Neural crest cell (in vitro differentiated cells): ENCODE data around the gene RMND5B. TPM values are rescaled to one million over a fixed set of nuclear protein-coding genes. Genes with fewer than 3 reads are reported as not detected.

Experiments used
- DNase-seq: peaks from one replicate; pipeline ENCODE4 v3.0.0; 2021; ENCODE audit warnings: low read depth, mixed read lengths, low spot score
- H3K27ac Mint-ChIP-seq: one replicate; pipeline ENCODE4 v1.8.0; 2021; ENCODE audit warnings: mild to moderate bottlenecking, mixed read lengths; ENCODE audit not compliant: unreplicated experiment
- H3K27me3 Mint-ChIP-seq: 2 replicates; pipeline ENCODE4 v1.8.0; 2021; ENCODE audit warnings: low read depth, mild to moderate bottlenecking, mixed read lengths
- H3K36me3 Mint-ChIP-seq: 2 replicates; pipeline ENCODE4 v1.8.0; 2021; ENCODE audit warnings: low read depth, mild to moderate bottlenecking, mixed read lengths
- H3K4me1 Mint-ChIP-seq: 2 replicates; pipeline ENCODE4 v1.8.0; 2021; ENCODE audit warnings: mixed read lengths
- H3K4me3 Mint-ChIP-seq: one replicate; pipeline ENCODE4 v1.8.0; 2021; ENCODE audit warnings: mild to moderate bottlenecking, mixed read lengths
- H3K9me3 Mint-ChIP-seq: 2 replicates; pipeline ENCODE4 v1.8.0; 2021; ENCODE audit warnings: mixed read lengths
- total RNA-seq: library from RNA; stranded (reverse); gene quantifications from 2 replicates; pipeline ENCODE4 v1.2.1, GENCODE V29; 2021
- TF ChIP-seq, protein P1 (sequence below): fragments of 200-600 bp; sonication (generic); conservative IDR thresholded peaks from 2 replicates; pipeline ENCODE4 v1.5.0; 2021; ENCODE audit warnings: antibody characterized with exemption, mild to moderate bottlenecking

The RMND5B gene
- total RNA-seq, 1 donor from 2014 or later = 43.5 TPM

GRCh38 chr5:178106086-178106485, 24.7 kb upstream of the RMND5B start:
- DNase-seq = no peak
- peaks cover 8% of the 10 kb centered on the region for H3K4me1 Mint-ChIP-seq
- no peak overlapping the region for H3K4me3 Mint-ChIP-seq
- no peak overlapping the region for H3K27ac Mint-ChIP-seq
- H3K36me3 Mint-ChIP-seq = no peaks in the 10 kb centered on the region
- peaks cover 13% of the 10 kb centered on the region for H3K27me3 Mint-ChIP-seq
- TF ChIP-seq, protein P1, sequence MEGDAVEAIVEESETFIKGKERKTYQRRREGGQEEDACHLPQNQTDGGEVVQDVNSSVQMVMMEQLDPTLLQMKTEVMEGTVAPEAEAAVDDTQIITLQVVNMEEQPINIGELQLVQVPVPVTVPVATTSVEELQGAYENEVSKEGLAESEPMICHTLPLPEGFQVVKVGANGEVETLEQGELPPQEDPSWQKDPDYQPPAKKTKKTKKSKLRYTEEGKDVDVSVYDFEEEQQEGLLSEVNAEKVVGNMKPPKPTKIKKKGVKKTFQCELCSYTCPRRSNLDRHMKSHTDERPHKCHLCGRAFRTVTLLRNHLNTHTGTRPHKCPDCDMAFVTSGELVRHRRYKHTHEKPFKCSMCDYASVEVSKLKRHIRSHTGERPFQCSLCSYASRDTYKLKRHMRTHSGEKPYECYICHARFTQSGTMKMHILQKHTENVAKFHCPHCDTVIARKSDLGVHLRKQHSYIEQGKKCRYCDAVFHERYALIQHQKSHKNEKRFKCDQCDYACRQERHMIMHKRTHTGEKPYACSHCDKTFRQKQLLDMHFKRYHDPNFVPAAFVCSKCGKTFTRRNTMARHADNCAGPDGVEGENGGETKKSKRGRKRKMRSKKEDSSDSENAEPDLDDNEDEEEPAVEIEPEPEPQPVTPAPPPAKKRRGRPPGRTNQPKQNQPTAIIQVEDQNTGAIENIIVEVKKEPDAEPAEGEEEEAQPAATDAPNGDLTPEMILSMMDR = no peak
- no peaks in the 10 kb centered on the region for H3K9me3 Mint-ChIP-seq

GRCh38 chr5:178106556-178107239, 24.1 kb upstream of the RMND5B start:
- no peak for DNase-seq
- Mint-ChIP-seq H3K4me1 (peaks cover 8% of the 10 kb centered on the region), H3K27ac (no peak overlapping the region), H3K4me3 (no peak overlapping the region), H3K36me3 (no peaks in the 10 kb centered on the region), H3K27me3 (peaks cover 14% of the 10 kb centered on the region), H3K9me3 (no peaks in the 10 kb centered on the region)
- TF ChIP-seq, protein P1 = no peak

GRCh38 chr5:178107756-178108310, 23.0 kb upstream of the RMND5B start:
- H3K27ac Mint-ChIP-seq = peak overlapping the region; percentile 16
- no peaks in the 10 kb centered on the region for H3K9me3 Mint-ChIP-seq
- H3K36me3 Mint-ChIP-seq = no peaks in the 10 kb centered on the region
- TF ChIP-seq, protein P1 = no peak
- peak overlapping the region; percentile 25 for H3K4me3 Mint-ChIP-seq
- peaks cover 10% of the 10 kb centered on the region for H3K4me1 Mint-ChIP-seq
- no peak for DNase-seq
- peaks cover 26% of the 10 kb centered on the region for H3K27me3 Mint-ChIP-seq

DNA sequence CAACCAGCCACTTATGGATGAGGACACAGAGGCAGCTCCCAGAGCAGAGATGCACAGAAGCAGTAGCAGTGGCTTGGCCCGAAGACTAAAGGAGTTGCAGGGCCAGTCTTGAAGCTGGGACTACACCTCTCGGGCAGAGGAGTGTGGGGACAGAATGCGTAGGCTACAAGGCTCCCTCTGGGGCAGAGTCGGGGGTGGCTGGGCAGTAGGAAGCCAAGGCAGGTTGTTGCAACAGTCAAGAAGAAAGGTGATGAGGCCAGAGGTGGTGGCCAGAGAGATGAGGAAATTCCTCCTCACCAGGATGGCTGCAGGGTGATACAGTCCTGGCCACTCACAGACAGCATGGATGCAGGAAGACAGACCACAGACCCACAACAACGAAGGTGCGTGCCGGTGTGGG, 22.4 kb upstream of the RMND5B start:
- H3K9me3 Mint-ChIP-seq = no peaks in the 10 kb centered on the region
- peak overlapping the region; percentile 76 for H3K27ac Mint-ChIP-seq
- peaks cover 12% of the 10 kb centered on the region for H3K4me1 Mint-ChIP-seq
- H3K27me3 Mint-ChIP-seq = peaks cover 28% of the 10 kb centered on the region
- DNase-seq = no peak
- H3K4me3 Mint-ChIP-seq = peak overlapping the region; percentile 25
- TF ChIP-seq, protein P1 = no peak
- H3K36me3 Mint-ChIP-seq = no peaks in the 10 kb centered on the region

DNA sequence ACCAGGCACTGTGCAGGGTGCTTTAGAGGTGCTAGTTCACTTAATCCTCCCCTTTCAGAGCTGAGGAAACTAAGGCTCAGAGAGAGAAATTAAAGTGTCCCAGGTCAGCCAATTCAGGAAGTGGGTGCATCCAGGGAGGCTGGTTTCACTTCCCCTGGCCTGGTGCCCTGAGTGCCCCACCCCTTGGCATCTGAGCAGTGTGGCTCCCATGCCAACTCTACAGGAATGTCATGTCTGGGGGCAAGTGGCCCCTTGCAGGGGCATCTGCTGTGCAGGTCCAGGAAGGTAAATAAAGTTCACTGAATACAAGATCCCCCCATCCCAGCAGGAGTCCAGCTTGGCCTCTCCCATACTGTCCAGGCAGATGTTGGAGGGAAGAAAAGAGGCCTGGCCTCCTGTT, 21.8 kb upstream of the RMND5B start:
- no peak for DNase-seq
- TF ChIP-seq, protein P1 = no peak
- H3K36me3 Mint-ChIP-seq = no peaks in the 10 kb centered on the region
- no peaks in the 10 kb centered on the region for H3K9me3 Mint-ChIP-seq
- H3K27ac Mint-ChIP-seq = peak overlapping the region; percentile 27
- H3K4me3 Mint-ChIP-seq = no peak overlapping the region
- H3K27me3 Mint-ChIP-seq = peaks cover 28% of the 10 kb centered on the region
- peaks cover 12% of the 10 kb centered on the region for H3K4me1 Mint-ChIP-seq
